ENCODE data around the gene SAE1.
"Not testable (repeated sequence)": the region's sequence is repeated elsewhere in the genome, so short reads cannot be mapped to it uniquely, and the experiment has no call there.

Gene SAE1

DNA sequence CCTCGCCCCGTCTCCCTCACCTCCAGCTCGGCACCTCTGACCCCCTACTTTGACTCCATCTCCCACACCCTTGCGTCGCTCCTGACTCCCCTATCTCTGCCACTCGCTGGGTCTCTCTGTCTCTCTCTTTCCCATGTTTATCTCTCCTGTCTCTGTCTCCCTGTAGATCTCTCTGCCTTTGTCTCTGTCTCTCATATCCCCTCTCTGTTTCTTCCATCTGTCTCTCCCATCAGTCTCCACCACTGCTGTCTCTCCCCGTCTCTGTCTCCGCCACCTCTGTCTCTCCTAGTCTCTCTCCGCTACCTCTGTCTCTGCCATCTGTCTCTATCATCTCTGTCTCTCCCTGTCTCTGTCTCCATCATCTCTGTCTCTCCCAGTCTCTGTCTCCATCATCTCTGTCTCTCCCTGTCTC lies 112.7 kb downstream of the SAE1 start:
- DNase-seq = no peak

DNA sequence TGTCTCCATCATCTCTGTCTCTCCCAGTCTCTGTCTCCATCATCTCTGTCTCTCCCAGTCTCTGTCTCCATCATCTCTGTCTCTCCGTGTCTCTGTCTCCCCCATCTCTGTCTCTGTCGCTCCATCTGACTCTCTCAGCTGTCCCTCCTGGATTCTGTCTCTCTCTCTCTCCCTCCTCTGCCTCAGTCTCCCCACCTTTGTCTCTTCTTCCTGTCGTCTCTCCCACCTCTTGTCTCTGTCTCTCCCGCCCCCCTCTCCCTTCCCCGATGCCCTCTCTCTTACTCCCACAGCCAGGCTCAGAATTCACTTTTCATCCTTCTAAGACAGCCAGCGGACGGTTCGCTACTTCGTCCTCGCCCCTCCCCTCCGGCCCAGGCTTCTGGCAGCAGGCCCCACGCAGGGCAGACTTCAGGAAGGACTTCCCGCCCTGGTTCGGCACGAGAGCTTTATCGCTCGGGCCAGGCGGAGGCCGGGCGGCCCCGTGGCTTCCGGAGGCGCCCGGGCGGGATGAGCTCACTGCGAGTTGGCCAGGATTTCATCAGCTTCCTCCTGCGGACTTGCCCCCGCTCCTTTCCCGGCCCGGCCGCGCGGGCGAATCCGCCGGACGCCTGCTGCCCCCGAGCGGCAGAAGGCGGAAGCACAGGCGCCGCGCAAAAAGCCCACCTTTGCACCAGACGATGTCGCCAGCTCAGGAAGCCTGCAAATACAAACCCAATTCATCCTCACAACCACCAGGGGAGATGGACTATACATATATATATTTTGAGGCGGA lies 113.3 kb downstream of the SAE1 start:
- peak; percentile 91 for DNase-seq

DNA sequence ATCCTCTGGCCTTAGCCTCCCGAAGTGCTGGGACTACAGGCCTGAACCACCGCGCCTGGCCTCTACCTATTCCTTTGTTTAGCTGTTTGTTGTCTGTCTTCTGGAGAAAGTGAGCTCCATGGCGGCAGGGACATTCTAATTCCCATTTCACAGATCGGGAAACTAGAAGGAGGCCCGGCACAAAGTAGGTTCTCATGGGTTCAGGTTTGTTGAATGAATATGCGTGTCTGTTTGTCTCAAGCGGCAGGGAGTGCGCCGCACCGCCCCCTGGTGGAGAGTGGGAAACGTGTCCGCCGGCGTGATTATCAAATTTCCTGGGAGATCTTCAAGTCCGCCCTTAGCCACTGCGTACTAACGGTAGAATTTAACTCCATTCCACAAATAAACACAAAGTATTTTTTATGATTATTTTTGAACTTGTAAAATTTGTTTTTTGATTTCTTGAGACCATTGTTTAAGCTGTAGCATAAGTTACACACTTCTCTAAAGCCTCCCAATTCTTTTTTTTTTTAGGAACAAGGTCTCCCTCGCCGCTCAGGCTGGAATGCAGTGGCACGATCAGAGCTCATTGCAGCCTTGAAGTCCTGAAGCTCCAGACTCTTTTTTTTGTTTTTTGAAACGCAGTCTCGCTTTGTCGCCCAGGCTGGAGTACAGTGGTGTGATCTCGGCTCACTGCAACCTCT lies 116.8 kb downstream of the SAE1 start:
- peak; percentile 7 for DNase-seq

DNA sequence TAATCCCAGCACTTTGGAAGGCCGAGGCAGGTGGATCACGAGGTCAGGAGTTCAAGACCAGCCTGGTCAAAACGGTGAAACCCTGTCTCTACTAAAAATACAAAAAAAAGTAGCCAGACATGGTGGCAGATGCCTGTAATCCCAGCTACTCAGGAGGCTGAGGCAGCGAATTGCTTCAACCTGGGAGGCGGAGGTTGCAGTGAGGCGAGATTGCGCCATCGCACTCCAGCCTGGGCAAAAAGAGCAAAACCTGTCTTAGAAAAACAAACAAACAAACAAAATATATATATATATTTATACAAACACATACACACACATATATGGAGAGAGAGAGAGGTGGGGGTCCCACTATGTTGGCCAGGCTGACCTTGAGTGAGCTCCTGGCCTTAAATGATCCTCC lies 122.4 kb downstream of the SAE1 start:
- DNase-seq = not testable (repeated sequence)

- no peak for DNase-seq
These were observed 122.8 kb downstream of the SAE1 start for GRCh38 chr19:47253467-47253881.

GRCh38 chr19:47253970-47254369 lies 123.3 kb downstream of the SAE1 start:
- DNase-seq = no peak

DNA sequence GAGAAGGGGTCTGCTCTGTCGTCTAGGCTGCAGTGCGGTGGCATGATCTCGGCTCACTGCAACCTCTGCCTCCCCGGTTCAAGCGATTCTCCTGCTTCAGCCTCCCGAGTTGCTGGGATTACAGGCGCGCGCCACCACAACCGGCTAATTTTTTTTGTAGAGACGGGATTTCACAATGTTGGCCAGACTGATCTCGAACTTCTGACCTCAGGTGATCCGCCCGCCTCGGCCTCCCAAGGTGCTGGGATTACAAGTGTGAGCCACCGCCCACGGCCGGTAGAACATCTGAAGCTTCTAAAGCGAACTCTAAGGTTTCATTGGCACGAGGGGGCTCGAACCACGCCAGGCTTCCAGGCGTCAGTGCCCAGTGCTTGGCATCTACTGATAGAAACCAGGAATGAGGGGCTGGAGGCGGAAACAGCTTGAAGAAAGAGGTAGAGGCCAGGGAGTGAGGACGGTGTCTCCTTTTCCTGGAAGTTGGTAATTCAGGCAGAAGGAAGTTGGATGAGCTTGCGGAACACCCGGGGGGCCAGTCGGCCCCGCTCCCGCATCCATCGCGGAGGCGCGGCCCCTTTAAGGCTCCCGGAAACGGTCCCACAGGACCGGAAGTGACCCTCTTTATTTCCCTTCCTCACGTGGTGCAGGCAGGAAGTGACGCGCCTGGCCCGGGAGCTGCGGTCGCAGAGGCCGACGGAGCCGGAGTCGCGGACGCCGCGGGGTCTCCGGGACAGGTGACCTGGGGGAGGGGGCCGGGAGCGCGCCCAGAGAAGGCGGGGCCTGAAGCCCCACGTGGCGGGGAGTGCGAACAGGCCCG lies 125.5 kb downstream of the SAE1 start, which contains the start of gene CCDC9:
Gene CCDC9 (plus strand): TSS at position 647 of the 814 bp plus-strand sequence. CDS start 1,876 bp downstream, outside the sequence.
- DNase-seq = peak; percentile 87

GRCh38 chr19:47256693-47257410 lies 126.2 kb downstream of the SAE1 start:
- DNase-seq = peak; percentile 99

DNA sequence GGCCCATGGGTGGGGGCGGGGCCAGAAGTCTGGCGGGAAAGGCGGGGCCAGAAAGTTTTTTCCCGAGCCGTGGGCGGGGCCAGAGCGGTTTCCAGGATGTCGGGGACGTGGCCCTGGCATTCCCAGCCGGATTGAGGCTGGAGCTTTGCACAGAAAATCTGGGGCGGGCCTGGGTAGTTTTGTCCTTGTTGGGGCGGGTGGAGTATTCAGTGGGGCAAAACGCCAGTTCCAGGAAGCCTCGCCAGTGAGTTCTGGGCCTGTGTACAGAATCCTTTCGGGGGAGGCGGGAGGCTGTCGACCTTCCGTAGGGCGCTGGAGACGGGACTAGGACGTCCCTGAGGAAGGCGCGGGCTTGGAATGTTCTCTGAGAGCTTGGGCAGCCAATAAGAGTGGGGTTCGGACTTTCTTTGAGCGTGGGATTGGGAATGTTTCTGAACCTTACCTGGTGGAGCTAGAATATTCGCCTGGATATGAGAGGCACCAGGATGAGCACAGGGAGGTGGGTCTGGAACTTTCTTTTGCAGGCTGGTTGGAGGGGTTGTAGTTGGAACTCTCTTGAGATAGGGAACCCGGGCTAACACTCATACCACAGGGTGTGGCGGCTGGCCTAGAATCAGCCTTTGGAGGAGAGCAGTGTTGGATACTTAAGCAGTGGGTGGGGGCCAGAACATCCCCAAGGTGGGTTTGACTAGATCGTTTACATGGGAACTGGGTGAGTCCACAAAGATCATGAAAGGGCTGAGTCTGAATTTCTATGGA lies 127.0 kb downstream of the SAE1 start:
- DNase-seq = no peak

- no peak for DNase-seq
These were observed 127.8 kb downstream of the SAE1 start for GRCh38 chr19:47258434-47258833.

GRCh38 chr19:47258895-47259555 lies 128.4 kb downstream of the SAE1 start:
- no peak for DNase-seq

All from GF-D8 (cell line).